HepG2 (cell line): ENCODE results near the gene PLEKHM2. TPM values are rescaled to one million over a fixed set of nuclear protein-coding genes. Genes with fewer than 3 reads are reported as not detected.

Experiments
- ATM ChIP-seq: fragments of 450-650 bp; IDR thresholded peaks from 2 replicates; pipeline ENCODE4 v1.7.1; 2017; ENCODE audit warnings: mild to moderate bottlenecking, borderline replicate concordance
- CEBPG ChIP-seq: IDR thresholded peaks from 2 replicates; pipeline ENCODE4 v1.6.1; 2016
- FLYWCH1 ChIP-seq: sonication (generic); formaldehyde crosslinking; IDR thresholded peaks from 2 replicates; pipeline ENCODE4 v1.8.1; 2023; ENCODE audit warnings: mild to moderate bottlenecking, missing genetic modification reagents
- HOXA5 ChIP-seq: sonication (generic); formaldehyde crosslinking; IDR thresholded peaks from 2 replicates; pipeline ENCODE4 v1.4.0; 2020; ENCODE audit warnings: missing genetic modification reagents
- IKZF1 ChIP-seq: fragments of 450-650 bp; IDR thresholded peaks from 2 replicates; pipeline ENCODE4 v1.7.1; 2016
- KLF15 ChIP-seq: sonication (generic); formaldehyde crosslinking; IDR thresholded peaks from 2 replicates; pipeline ENCODE4 v1.8.1; 2023; ENCODE audit warnings: borderline replicate concordance, mild to moderate bottlenecking, inconsistent platforms, missing genetic modification reagents, mixed read lengths
- KLF6 ChIP-seq: IDR thresholded peaks from 2 replicates; pipeline ENCODE4 v1.8.0; 2016; ENCODE audit warnings: missing biosample characterization, missing genetic modification reagents
- MYC ChIP-seq: sonication (generic); formaldehyde crosslinking; IDR thresholded peaks from 2 replicates; pipeline ENCODE4 v1.9.0; 2021; ENCODE audit warnings: missing genetic modification reagents, borderline replicate concordance
- NBN ChIP-seq: fragments of 450-650 bp; conservative IDR thresholded peaks from 2 replicates; pipeline ENCODE4 v1.6.1; 2017
- PBX2 ChIP-seq: IDR thresholded peaks from 2 replicates; pipeline ENCODE4 v1.6.1; 2016; ENCODE audit warnings: control low read depth
- PTBP1 ChIP-seq: fragments of 200-400 bp; formaldehyde crosslinking; IDR thresholded peaks from 2 replicates; pipeline ENCODE4 v1.6.1; 2018; ENCODE audit warnings: low read length, low read depth; ENCODE audit not compliant: poor library complexity, severe bottlenecking
- REPIN1 ChIP-seq: sonication (generic); formaldehyde crosslinking; IDR thresholded peaks from 2 replicates; pipeline ENCODE4 v1.8.0; 2022; ENCODE audit warnings: missing genetic modification reagents, low read depth, mild to moderate bottlenecking, borderline replicate concordance
- RFXANK ChIP-seq: IDR thresholded peaks from 2 replicates; pipeline ENCODE4 v1.6.1; 2016
- SIN3A ChIP-seq: IDR thresholded peaks from 2 replicates; pipeline ENCODE4 v1.6.1; 2011; ENCODE audit warnings: low read depth, mild to moderate bottlenecking, control low read depth, low read length, borderline replicate concordance
- SOX6 ChIP-seq, 2 experiments: fragments of 450-650 bp in 1 of 2; sonication (generic) in 1 of 2; formaldehyde crosslinking in 1 of 2; IDR thresholded peaks; 2 replicates each; pipeline versions ENCODE4 v1.4.0 to v1.6.1; 2017 to 2020; ENCODE audit warnings: antibody characterized with exemption in 1 of 2, mild to moderate bottlenecking in 1 of 2, missing genetic modification reagents in 1 of 2
- SP5 ChIP-seq: IDR thresholded peaks from 2 replicates; pipeline ENCODE4 v1.6.1; 2016; ENCODE audit warnings: low read depth, borderline replicate concordance
- UBTF ChIP-seq: sonication (generic); formaldehyde crosslinking; IDR thresholded peaks from 2 replicates; pipeline ENCODE4 v1.4.0; 2020; ENCODE audit warnings: mild to moderate bottlenecking, missing genetic modification reagents
- ZNF260 ChIP-seq: sonication (generic); formaldehyde crosslinking; IDR thresholded peaks from 2 replicates; pipeline ENCODE4 v1.4.0; 2020; ENCODE audit warnings: missing genetic modification reagents, low read depth, mild to moderate bottlenecking, borderline replicate concordance
- ZNF282 ChIP-seq: fragments of 450-650 bp; IDR thresholded peaks from 2 replicates; pipeline ENCODE4 v1.6.1; 2018; ENCODE audit not compliant: partially characterized antibody
- ZNF557 ChIP-seq: sonication (generic); formaldehyde crosslinking; IDR thresholded peaks from 2 replicates; pipeline ENCODE4 v1.4.0; 2020; ENCODE audit warnings: missing genetic modification reagents
- ZNF572 ChIP-seq: sonication (generic); formaldehyde crosslinking; IDR thresholded peaks from 2 replicates; pipeline ENCODE4 v1.5.1; 2020; ENCODE audit warnings: mild to moderate bottlenecking, missing genetic modification reagents
- ZNF746 ChIP-seq: sonication (generic); formaldehyde crosslinking; IDR thresholded peaks from 2 replicates; pipeline ENCODE4 v1.8.0; 2022; ENCODE audit warnings: mild to moderate bottlenecking, missing genetic modification reagents
- ZZZ3 ChIP-seq: sonication (generic); formaldehyde crosslinking; IDR thresholded peaks from 2 replicates; pipeline ENCODE4 v1.4.0; 2020; ENCODE audit warnings: missing genetic modification reagents, mild to moderate bottlenecking, borderline replicate concordance
- polyA plus RNA-seq, 8 experiments: library from polyadenylated mRNA; depleted of rRNA in 3 of 8; stranded (reverse) in 7 of 8; unstranded in 1 of 8; fragments of >200 nt; fragmentation: Illumina TruSeq in 4 of 8; extraction: Trizol in 4 of 8; gene quantifications; 2 replicates each; pipeline versions ENCODE4 v1.2.1 to v1.2.3, GENCODE V29; 2011 to 2016; ENCODE audit warnings: low read depth in 4 of 8, missing spikeins in 1 of 8, mixed read lengths in 1 of 8; ENCODE audit not compliant: insufficient read depth in 1 of 8
- total RNA-seq, 5 experiments: library from RNA; depleted of rRNA; stranded (reverse); fragments of >200 nt; fragmentation: Illumina TruSeq; extraction: Trizol; gene quantifications; 2 replicates each; pipeline ENCODE4 v1.2.3, GENCODE V29; 2016; ENCODE audit warnings: low read depth in 1 of 5
- TF ChIP-seq, protein P1 (sequence below): sonication (generic); formaldehyde crosslinking; IDR thresholded peaks from 2 replicates; pipeline ENCODE4 v1.8.1; 2023; ENCODE audit warnings: mild to moderate bottlenecking, missing genetic modification reagents
- TF ChIP-seq, protein P2 (sequence below): sonication (generic); formaldehyde crosslinking; IDR thresholded peaks from 2 replicates; pipeline ENCODE4 v1.4.0; 2020; ENCODE audit warnings: missing genetic modification reagents

The PLEKHM2 gene
- total and polyA plus RNA-seq, 2 of the 13 experiments (the other 11 are each of a cell fraction or from before 2014, with no cell fraction given) = 16.5 to 27.3 TPM

GRCh38 chr1:15734901-15735300 is 50.8 kb downstream of the PLEKHM2 start (continued):
- TF ChIP-seq KLF15 (CRISPR knock-in tag) = no peak
- TF ChIP-seq ZZZ3 = no peak
- no peak for TF ChIP-seq NBN
- TF ChIP-seq UBTF (CRISPR knock-in tag) = peak; percentile 38; the same call in 1 of the 2 replicates
- no peak for TF ChIP-seq SIN3A
- TF ChIP-seq ZNF746 (CRISPR knock-in tag) = no peak
- TF ChIP-seq HOXA5 (CRISPR knock-in tag) = no peak
- no peak for TF ChIP-seq MYC
- no peak for TF ChIP-seq SOX6 (IDR thresholded peaks at IDR 0.05)
- no peak for TF ChIP-seq SOX6 (CRISPR knock-in tag; IDR thresholded peaks at IDR 0.05)
- TF ChIP-seq PBX2 = no peak
- no peak for TF ChIP-seq ATM
- TF ChIP-seq ZNF572 = 0 out of 2 replicates have a peak, but pooled peaks have one; percentile 68
- no peak for TF ChIP-seq PTBP1
- peak; percentile 51; the same call in 1 of the 2 replicates for TF ChIP-seq SP5
- no peak for TF ChIP-seq REPIN1 (CRISPR knock-in tag)
- TF ChIP-seq, protein P1, sequence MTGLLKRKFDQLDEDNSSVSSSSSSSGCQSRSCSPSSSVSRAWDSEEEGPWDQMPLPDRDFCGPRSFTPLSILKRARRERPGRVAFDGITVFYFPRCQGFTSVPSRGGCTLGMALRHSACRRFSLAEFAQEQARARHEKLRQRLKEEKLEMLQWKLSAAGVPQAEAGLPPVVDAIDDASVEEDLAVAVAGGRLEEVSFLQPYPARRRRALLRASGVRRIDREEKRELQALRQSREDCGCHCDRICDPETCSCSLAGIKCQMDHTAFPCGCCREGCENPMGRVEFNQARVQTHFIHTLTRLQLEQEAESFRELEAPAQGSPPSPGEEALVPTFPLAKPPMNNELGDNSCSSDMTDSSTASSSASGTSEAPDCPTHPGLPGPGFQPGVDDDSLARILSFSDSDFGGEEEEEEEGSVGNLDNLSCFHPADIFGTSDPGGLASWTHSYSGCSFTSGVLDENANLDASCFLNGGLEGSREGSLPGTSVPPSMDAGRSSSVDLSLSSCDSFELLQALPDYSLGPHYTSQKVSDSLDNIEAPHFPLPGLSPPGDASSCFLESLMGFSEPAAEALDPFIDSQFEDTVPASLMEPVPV (CRISPR knock-in tag) = no peak
- no peak for TF ChIP-seq ZNF282
- no peak for TF ChIP-seq ZNF260 (CRISPR knock-in tag)
- no peak for TF ChIP-seq KLF6
- TF ChIP-seq IKZF1 = no peak
- no peak for TF ChIP-seq FLYWCH1 (CRISPR knock-in tag)
- no peak for TF ChIP-seq RFXANK (CRISPR knock-in tag)
- TF ChIP-seq ZNF557 (CRISPR knock-in tag) = no peak
- TF ChIP-seq CEBPG = no peak
- TF ChIP-seq, protein P2, sequence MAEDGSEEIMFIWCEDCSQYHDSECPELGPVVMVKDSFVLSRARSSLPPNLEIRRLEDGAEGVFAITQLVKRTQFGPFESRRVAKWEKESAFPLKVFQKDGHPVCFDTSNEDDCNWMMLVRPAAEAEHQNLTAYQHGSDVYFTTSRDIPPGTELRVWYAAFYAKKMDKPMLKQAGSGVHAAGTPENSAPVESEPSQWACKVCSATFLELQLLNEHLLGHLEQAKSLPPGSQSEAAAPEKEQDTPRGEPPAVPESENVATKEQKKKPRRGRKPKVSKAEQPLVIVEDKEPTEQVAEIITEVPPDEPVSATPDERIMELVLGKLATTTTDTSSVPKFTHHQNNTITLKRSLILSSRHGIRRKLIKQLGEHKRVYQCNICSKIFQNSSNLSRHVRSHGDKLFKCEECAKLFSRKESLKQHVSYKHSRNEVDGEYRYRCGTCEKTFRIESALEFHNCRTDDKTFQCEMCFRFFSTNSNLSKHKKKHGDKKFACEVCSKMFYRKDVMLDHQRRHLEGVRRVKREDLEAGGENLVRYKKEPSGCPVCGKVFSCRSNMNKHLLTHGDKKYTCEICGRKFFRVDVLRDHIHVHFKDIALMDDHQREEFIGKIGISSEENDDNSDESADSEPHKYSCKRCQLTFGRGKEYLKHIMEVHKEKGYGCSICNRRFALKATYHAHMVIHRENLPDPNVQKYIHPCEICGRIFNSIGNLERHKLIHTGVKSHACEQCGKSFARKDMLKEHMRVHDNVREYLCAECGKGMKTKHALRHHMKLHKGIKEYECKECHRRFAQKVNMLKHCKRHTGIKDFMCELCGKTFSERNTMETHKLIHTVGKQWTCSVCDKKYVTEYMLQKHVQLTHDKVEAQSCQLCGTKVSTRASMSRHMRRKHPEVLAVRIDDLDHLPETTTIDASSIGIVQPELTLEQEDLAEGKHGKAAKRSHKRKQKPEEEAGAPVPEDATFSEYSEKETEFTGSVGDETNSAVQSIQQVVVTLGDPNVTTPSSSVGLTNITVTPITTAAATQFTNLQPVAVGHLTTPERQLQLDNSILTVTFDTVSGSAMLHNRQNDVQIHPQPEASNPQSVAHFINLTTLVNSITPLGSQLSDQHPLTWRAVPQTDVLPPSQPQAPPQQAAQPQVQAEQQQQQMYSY (CRISPR knock-in tag) = no peak
